Measurements from ENCODE around the gene AP1G2.

GRCh38 chr14:23539248-23540140 lies 28.1 kb downstream of the AP1G2 start:
- peak; percentile 58 to 76 (median 66) for TF ChIP-seq CTCF (IDR thresholded peaks at IDR 0.05)
- no peak for TF ChIP-seq POLR2A (IDR thresholded peaks at IDR 0.05)

Data from body of pancreas (tissue), 4 donors.